ENCODE data around the gene TTC29. TPM values are rescaled to one million over a fixed set of nuclear protein-coding genes. Genes with fewer than 3 reads are reported as not detected.

TTC29 gene
- total RNA-seq, 1 experiment from 2014 or later: not detected

GRCh38 chr4:146932116-146932515 lies 13.5 kb downstream of the TTC29 start:
- no peak overlapping the region for H3K4me3 ChIP-seq (ENCODE audit: insufficient read depth, low read depth, low read length)
- no peaks in the 10 kb centered on the region for H3K27me3 ChIP-seq (ENCODE audit: control insufficient read depth, insufficient read depth, low read length)
- DNase-seq: no peak

GRCh38 chr4:146930673-146931072 lies 15.0 kb downstream of the TTC29 start:
- no peaks in the 10 kb centered on the region for H3K27me3 ChIP-seq (ENCODE audit: control insufficient read depth, insufficient read depth, low read length)
- no peaks in the 10 kb centered on the region for H3K36me3 ChIP-seq (replicated peaks; ENCODE audit: control insufficient read depth, insufficient read depth, low read length)
- no peak overlapping the region for H3K4me3 ChIP-seq (ENCODE audit: insufficient read depth, low read depth, low read length)
- DNase-seq: no peak

More at GRCh38 chr4:146932116-146932515, 13.5 kb downstream of the TTC29 start:
- H3K36me3 ChIP-seq (replicated peaks; ENCODE audit: control insufficient read depth, insufficient read depth, low read length): no peaks in the 10 kb centered on the region

- no peak for DNase-seq
- Histone ChIP-seq H3K27me3 (ENCODE audit: control insufficient read depth, insufficient read depth, low read length) (no peaks in the 10 kb centered on the region), H3K36me3 (replicated peaks; ENCODE audit: control insufficient read depth, insufficient read depth, low read length) (no peaks in the 10 kb centered on the region), H3K4me3 (ENCODE audit: insufficient read depth, low read depth, low read length) (no peak overlapping the region)
Measured at GRCh38 chr4:146927695-146928094, 18.0 kb downstream of the TTC29 start.

- Histone ChIP-seq H3K4me3 (ENCODE audit: insufficient read depth, low read depth, low read length) (no peak overlapping the region), H3K36me3 (replicated peaks; ENCODE audit: control insufficient read depth, insufficient read depth, low read length) (no peaks in the 10 kb centered on the region), H3K27me3 (ENCODE audit: control insufficient read depth, insufficient read depth, low read length) (no peaks in the 10 kb centered on the region)
- peak; percentile 2 for DNase-seq
Measured at GRCh38 chr4:146916479-146917076, 29.1 kb downstream of the TTC29 start.

- DNase-seq: no peak
- no peak overlapping the region for H3K4me3 ChIP-seq (ENCODE audit: insufficient read depth, low read depth, low read length)
- no peaks in the 10 kb centered on the region for H3K36me3 ChIP-seq (replicated peaks; ENCODE audit: control insufficient read depth, insufficient read depth, low read length)
- H3K27me3 ChIP-seq (ENCODE audit: control insufficient read depth, insufficient read depth, low read length): no peaks in the 10 kb centered on the region
Measured at GRCh38 chr4:146915132-146915531, 30.5 kb downstream of the TTC29 start.

GRCh38 chr4:146900295-146900694 lies 45.4 kb downstream of the TTC29 start:
- no peaks in the 10 kb centered on the region for H3K36me3 ChIP-seq (replicated peaks; ENCODE audit: control insufficient read depth, insufficient read depth, low read length)
- H3K4me3 ChIP-seq (ENCODE audit: insufficient read depth, low read depth, low read length): no peak overlapping the region
- no peak for DNase-seq
- no peaks in the 10 kb centered on the region for H3K27me3 ChIP-seq (ENCODE audit: control insufficient read depth, insufficient read depth, low read length)

- Histone ChIP-seq H3K27me3 (ENCODE audit: control insufficient read depth, insufficient read depth, low read length) (no peaks in the 10 kb centered on the region), H3K4me3 (ENCODE audit: insufficient read depth, low read depth, low read length) (no peak overlapping the region), H3K36me3 (replicated peaks; ENCODE audit: control insufficient read depth, insufficient read depth, low read length) (no peaks in the 10 kb centered on the region)
- no peak for DNase-seq
Measured at GRCh38 chr4:146890301-146890700, 55.4 kb downstream of the TTC29 start.

- no peak for DNase-seq
- no peak overlapping the region for H3K4me3 ChIP-seq (ENCODE audit: insufficient read depth, low read depth, low read length)
- no peaks in the 10 kb centered on the region for H3K27me3 ChIP-seq (ENCODE audit: control insufficient read depth, insufficient read depth, low read length)
- H3K36me3 ChIP-seq (replicated peaks; ENCODE audit: control insufficient read depth, insufficient read depth, low read length): no peaks in the 10 kb centered on the region
Measured at GRCh38 chr4:146883070-146883469, 62.6 kb downstream of the TTC29 start.

GRCh38 chr4:146857298-146857697 lies 88.4 kb downstream of the TTC29 start:
- Histone ChIP-seq H3K36me3 (replicated peaks; ENCODE audit: control insufficient read depth, insufficient read depth, low read length) (no peaks in the 10 kb centered on the region), H3K27me3 (ENCODE audit: control insufficient read depth, insufficient read depth, low read length) (no peaks in the 10 kb centered on the region)
- no peak for DNase-seq

GRCh38 chr4:146855761-146856160 lies 89.9 kb downstream of the TTC29 start:
- DNase-seq: no peak
- no peak overlapping the region for H3K4me3 ChIP-seq (ENCODE audit: insufficient read depth, low read depth, low read length)

More at GRCh38 chr4:146857298-146857697, 88.4 kb downstream of the TTC29 start:
- H3K4me3 ChIP-seq (ENCODE audit: insufficient read depth, low read depth, low read length): no peak overlapping the region

GRCh38 chr4:146852360-146852759 lies 93.3 kb downstream of the TTC29 start:
- Histone ChIP-seq H3K27me3 (ENCODE audit: control insufficient read depth, insufficient read depth, low read length) (no peaks in the 10 kb centered on the region), H3K4me3 (ENCODE audit: insufficient read depth, low read depth, low read length) (no peak overlapping the region), H3K36me3 (replicated peaks; ENCODE audit: control insufficient read depth, insufficient read depth, low read length) (no peaks in the 10 kb centered on the region)
- no peak for DNase-seq

More at GRCh38 chr4:146855761-146856160, 89.9 kb downstream of the TTC29 start:
- no peaks in the 10 kb centered on the region for H3K36me3 ChIP-seq (replicated peaks; ENCODE audit: control insufficient read depth, insufficient read depth, low read length)
- H3K27me3 ChIP-seq (ENCODE audit: control insufficient read depth, insufficient read depth, low read length): no peaks in the 10 kb centered on the region

- no peak for DNase-seq
- H3K4me3 ChIP-seq (ENCODE audit: insufficient read depth, low read depth, low read length): no peak overlapping the region
- H3K36me3 ChIP-seq (replicated peaks; ENCODE audit: control insufficient read depth, insufficient read depth, low read length): no peaks in the 10 kb centered on the region
- no peaks in the 10 kb centered on the region for H3K27me3 ChIP-seq (ENCODE audit: control insufficient read depth, insufficient read depth, low read length)
Measured at GRCh38 chr4:146847345-146847744, 98.3 kb downstream of the TTC29 start.

GRCh38 chr4:146846882-146847281 lies 98.8 kb downstream of the TTC29 start:
- H3K27me3 ChIP-seq (ENCODE audit: control insufficient read depth, insufficient read depth, low read length): no peaks in the 10 kb centered on the region
- H3K36me3 ChIP-seq (replicated peaks; ENCODE audit: control insufficient read depth, insufficient read depth, low read length): no peaks in the 10 kb centered on the region
- DNase-seq: no peak

GRCh38 chr4:146844761-146845160 lies 100.9 kb downstream of the TTC29 start:
- Histone ChIP-seq H3K4me3 (ENCODE audit: insufficient read depth, low read depth, low read length) (no peak overlapping the region), H3K36me3 (replicated peaks; ENCODE audit: control insufficient read depth, insufficient read depth, low read length) (no peaks in the 10 kb centered on the region), H3K27me3 (ENCODE audit: control insufficient read depth, insufficient read depth, low read length) (no peaks in the 10 kb centered on the region)
- no peak for DNase-seq

More at GRCh38 chr4:146846882-146847281, 98.8 kb downstream of the TTC29 start:
- H3K4me3 ChIP-seq (ENCODE audit: insufficient read depth, low read depth, low read length): no peak overlapping the region

- DNase-seq: no peak
- no peak overlapping the region for H3K4me3 ChIP-seq (ENCODE audit: insufficient read depth, low read depth, low read length)
- no peaks in the 10 kb centered on the region for H3K27me3 ChIP-seq (ENCODE audit: control insufficient read depth, insufficient read depth, low read length)
- no peaks in the 10 kb centered on the region for H3K36me3 ChIP-seq (replicated peaks; ENCODE audit: control insufficient read depth, insufficient read depth, low read length)
Measured at GRCh38 chr4:146842876-146843275, 102.8 kb downstream of the TTC29 start.

GRCh38 chr4:146840731-146841130 lies 104.9 kb downstream of the TTC29 start:
- Histone ChIP-seq H3K27me3 (ENCODE audit: control insufficient read depth, insufficient read depth, low read length) (no peaks in the 10 kb centered on the region), H3K4me3 (ENCODE audit: insufficient read depth, low read depth, low read length) (no peak overlapping the region), H3K36me3 (replicated peaks; ENCODE audit: control insufficient read depth, insufficient read depth, low read length) (no peaks in the 10 kb centered on the region)
- no peak for DNase-seq
